ENCODE data around the gene BRSK1.

GRCh38 chr19:55255618-55256423, 28.0 kb upstream of the BRSK1 start:
- TF ChIP-seq CTCF (IDR thresholded peaks at IDR 0.05) (no peak), POLR2A (IDR thresholded peaks at IDR 0.05) (no peak), POLR2AphosphoS5 (IDR thresholded peaks at IDR 0.05) (no peak)
